Mesothelial cell of epicardium (in vitro differentiated cells): ENCODE results near the gene BNC2. TPM values are rescaled to one million over a fixed set of nuclear protein-coding genes. Genes with fewer than 3 reads are reported as not detected.
A peak's percentile ranks its signal among the peaks of the same experiment; 100 is the strongest.

Experiments
- DNase-seq, 2 experiments: peaks; one replicate each; pipeline ENCODE4 v3.0.0; 2021; ENCODE audit warnings: low spot score in 2 of 2; ENCODE audit not compliant: unreplicated experiment in 2 of 2
- H3K27ac Mint-ChIP-seq: 2 replicates; pipeline ENCODE4 v1.8.0; 2021; ENCODE audit warnings: mixed read lengths
- H3K27me3 Mint-ChIP-seq: 2 replicates; pipeline ENCODE4 v1.8.0; 2021; ENCODE audit warnings: low read depth, mixed read lengths
- H3K36me3 Mint-ChIP-seq: 2 replicates; pipeline ENCODE4 v1.8.0; 2021; ENCODE audit warnings: mixed read lengths
- H3K4me1 Mint-ChIP-seq: 2 replicates; pipeline ENCODE4 v1.8.0; 2021; ENCODE audit warnings: mixed read lengths
- H3K4me3 Mint-ChIP-seq: 2 replicates; pipeline ENCODE4 v1.8.0; 2021; ENCODE audit warnings: mild to moderate bottlenecking, moderate library complexity, mixed read lengths
- H3K9me3 Mint-ChIP-seq: 2 replicates; pipeline ENCODE4 v1.8.0; 2021; ENCODE audit warnings: mixed read lengths
- CTCF ChIP-seq: fragments of 200-600 bp; sonication (generic); IDR thresholded peaks from one replicate; pipeline ENCODE4 v1.5.0; 2021; ENCODE audit warnings: antibody characterized with exemption; ENCODE audit not compliant: unreplicated experiment
- total RNA-seq: library from RNA; stranded (reverse); gene quantifications from 3 replicates; pipeline ENCODE4 v1.2.1, GENCODE V29; 2021

BNC2 gene
- total RNA-seq, 1 donor from 2014 or later, result 45.1 TPM

GRCh38 chr9:16871336-16872151 is 1.1 kb upstream of the BNC2 start:
- peak; percentile 29 to 70 for DNase-seq
- TF ChIP-seq CTCF, result no peak
- Mint-ChIP-seq H3K9me3 (no peaks in the 10 kb centered on the region), H3K4me1 (peaks cover 43% of the 10 kb centered on the region), H3K36me3 (no peaks in the 10 kb centered on the region), H3K4me3 (peak overlapping the region; percentile 93), H3K27ac (peak overlapping the region; percentile 96), H3K27me3 (no peaks in the 10 kb centered on the region)

- Mint-ChIP-seq H3K4me3 (peak overlapping the region; percentile 93), H3K36me3 (no peaks in the 10 kb centered on the region), H3K27me3 (no peaks in the 10 kb centered on the region), H3K27ac (peak overlapping the region; percentile 88), H3K9me3 (no peaks in the 10 kb centered on the region), H3K4me1 (peaks cover 55% of the 10 kb centered on the region)
- DNase-seq, result peak; percentile 25 to 51
- TF ChIP-seq CTCF, result no peak
Observed at GRCh38 chr9:16869882-16870595, 431 bp downstream of the BNC2 start.

GRCh38 chr9:16869131-16869881 is 1.2 kb downstream of the BNC2 start:
- H3K27me3 Mint-ChIP-seq, result no peaks in the 10 kb centered on the region
- H3K9me3 Mint-ChIP-seq, result no peaks in the 10 kb centered on the region
- peak overlapping the region; percentile 88 for H3K27ac Mint-ChIP-seq
- no peak for DNase-seq
- H3K36me3 Mint-ChIP-seq, result no peaks in the 10 kb centered on the region
- no peak for TF ChIP-seq CTCF
- peaks cover 63% of the 10 kb centered on the region for H3K4me1 Mint-ChIP-seq
- H3K4me3 Mint-ChIP-seq, result peak overlapping the region; percentile 93

DNA sequence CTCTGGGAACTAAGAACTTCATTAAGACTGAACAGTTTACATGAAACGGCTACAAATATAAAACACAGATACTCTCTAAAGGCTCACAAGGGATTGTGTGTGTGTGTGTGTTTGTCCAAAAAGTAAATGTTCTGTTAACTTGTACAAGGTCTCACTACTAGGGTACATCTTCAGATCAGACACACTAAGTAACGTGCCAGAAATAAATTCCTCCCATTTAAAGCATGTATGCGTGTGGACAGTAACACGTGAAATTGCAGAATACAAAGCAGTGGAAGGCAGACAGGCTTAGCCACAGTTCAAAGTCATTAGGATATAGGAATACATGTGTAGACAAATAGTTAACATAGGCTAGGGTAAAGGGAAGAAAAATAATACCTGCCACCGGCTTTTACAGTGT is 1.8 kb downstream of the BNC2 start:
- TF ChIP-seq CTCF, result no peak

GRCh38 chr9:16867576-16868311 is 2.7 kb downstream of the BNC2 start:
- peaks cover 62% of the 10 kb centered on the region for H3K4me1 Mint-ChIP-seq
- H3K27ac Mint-ChIP-seq, result peak overlapping the region; percentile 89
- no peaks in the 10 kb centered on the region for H3K9me3 Mint-ChIP-seq
- H3K4me3 Mint-ChIP-seq, result peak overlapping the region; percentile 93
- H3K27me3 Mint-ChIP-seq, result no peaks in the 10 kb centered on the region
- DNase-seq, result no peak
- no peaks in the 10 kb centered on the region for H3K36me3 Mint-ChIP-seq
- no peak for TF ChIP-seq CTCF

More for the DNA sequence above, 1.8 kb downstream of the BNC2 start:
- Mint-ChIP-seq H3K27ac (peak overlapping the region; percentile 67), H3K4me3 (peak overlapping the region; percentile 93), H3K36me3 (no peaks in the 10 kb centered on the region), H3K27me3 (no peaks in the 10 kb centered on the region), H3K9me3 (no peaks in the 10 kb centered on the region), H3K4me1 (peaks cover 62% of the 10 kb centered on the region)
- no peak for DNase-seq
